ENCODE data around the gene SORBS2. TPM values are rescaled to one million over a fixed set of nuclear protein-coding genes. Genes with fewer than 3 reads are reported as not detected.
A peak's percentile ranks its signal among the peaks of the same experiment; 100 is the strongest.

Gene SORBS2
- total RNA-seq, 4 donors from 2014 or later: 33.4 to 286 (median 47.6) TPM

DNA sequence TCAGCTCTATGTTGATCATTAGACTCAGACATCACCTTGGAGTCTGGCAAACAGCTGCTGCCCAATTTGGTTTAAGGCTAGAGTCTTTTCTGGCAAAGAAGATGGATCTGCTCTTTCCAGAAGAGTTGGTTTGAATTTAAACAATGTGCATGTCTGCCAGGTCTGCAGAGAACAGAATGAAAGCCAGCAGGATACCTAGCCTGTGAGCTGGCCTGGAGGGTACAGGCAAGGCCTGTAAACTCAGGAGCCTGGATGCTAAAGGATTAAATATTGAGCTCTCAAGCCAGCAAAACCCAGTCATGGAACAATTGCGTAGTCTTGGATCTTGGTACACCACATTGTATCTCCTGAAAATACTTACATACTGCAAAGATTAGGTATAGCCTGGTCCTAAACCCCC is 261.1 kb downstream of the SORBS2 start:
- Histone ChIP-seq H3K4me1 (peaks cover 0 to 20% (median 5%) of the 10 kb centered on the region in 3 donors), H3K9me3 (no peaks in the 10 kb centered on the region), H3K27ac (no peak overlapping the region), H3K36me3 (no peaks in the 10 kb centered on the region), H3K27me3 (no peaks in the 10 kb centered on the region), H3K4me3 (no peak overlapping the region)
- 50 to 91% methylated on average over 1 of the region's 1 CpG for WGBS, 2 donors
- TF ChIP-seq, protein P1, sequence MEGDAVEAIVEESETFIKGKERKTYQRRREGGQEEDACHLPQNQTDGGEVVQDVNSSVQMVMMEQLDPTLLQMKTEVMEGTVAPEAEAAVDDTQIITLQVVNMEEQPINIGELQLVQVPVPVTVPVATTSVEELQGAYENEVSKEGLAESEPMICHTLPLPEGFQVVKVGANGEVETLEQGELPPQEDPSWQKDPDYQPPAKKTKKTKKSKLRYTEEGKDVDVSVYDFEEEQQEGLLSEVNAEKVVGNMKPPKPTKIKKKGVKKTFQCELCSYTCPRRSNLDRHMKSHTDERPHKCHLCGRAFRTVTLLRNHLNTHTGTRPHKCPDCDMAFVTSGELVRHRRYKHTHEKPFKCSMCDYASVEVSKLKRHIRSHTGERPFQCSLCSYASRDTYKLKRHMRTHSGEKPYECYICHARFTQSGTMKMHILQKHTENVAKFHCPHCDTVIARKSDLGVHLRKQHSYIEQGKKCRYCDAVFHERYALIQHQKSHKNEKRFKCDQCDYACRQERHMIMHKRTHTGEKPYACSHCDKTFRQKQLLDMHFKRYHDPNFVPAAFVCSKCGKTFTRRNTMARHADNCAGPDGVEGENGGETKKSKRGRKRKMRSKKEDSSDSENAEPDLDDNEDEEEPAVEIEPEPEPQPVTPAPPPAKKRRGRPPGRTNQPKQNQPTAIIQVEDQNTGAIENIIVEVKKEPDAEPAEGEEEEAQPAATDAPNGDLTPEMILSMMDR (IDR thresholded peaks at IDR 0.05): no peak
- no peak for TF ChIP-seq POLR2A (IDR thresholded peaks at IDR 0.05)
- intact Hi-C loops (cut with DNase I): no loop called here
- DNase-seq: no peak

DNA sequence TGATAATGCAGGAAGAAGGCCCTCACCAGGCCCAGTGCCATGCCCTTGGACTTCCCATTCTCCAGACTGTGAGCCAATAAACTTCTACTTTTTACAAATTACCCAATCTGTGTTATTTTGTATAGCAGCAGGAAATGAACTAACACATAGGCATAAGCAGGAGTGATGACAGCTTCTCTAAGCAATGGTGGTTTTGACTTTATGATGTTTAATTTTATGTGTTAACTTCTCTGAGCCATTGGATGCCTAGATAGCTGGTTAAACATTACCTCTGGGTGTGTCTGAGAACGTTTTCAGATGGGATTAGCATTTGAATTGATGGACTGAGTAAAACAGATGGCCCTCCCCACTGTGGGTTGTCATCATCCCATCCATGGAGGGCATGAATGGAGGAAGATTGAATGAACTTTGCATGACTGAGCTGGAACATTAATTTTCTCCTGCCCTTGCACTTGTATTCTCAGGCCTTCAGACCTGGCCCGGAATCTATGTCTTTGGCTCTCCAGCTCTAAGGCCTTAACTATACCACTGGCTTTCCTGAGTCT is 262.8 kb downstream of the SORBS2 start:
- Histone ChIP-seq H3K27me3 (no peaks in the 10 kb centered on the region), H3K9me3 (no peaks in the 10 kb centered on the region), H3K4me1 (peaks cover 0 to 14% (median 5%) of the 10 kb centered on the region in 3 donors), H3K27ac (no peak overlapping the region), H3K36me3 (no peaks in the 10 kb centered on the region), H3K4me3 (no peak overlapping the region)
- intact Hi-C loops (cut with DNase I): no loop called here
- WGBS, 2 donors: 47 to 58% methylated on average over 2 of the region's 2 CpGs
- TF ChIP-seq POLR2A (IDR thresholded peaks at IDR 0.05): no peak
- TF ChIP-seq, protein P1 (IDR thresholded peaks at IDR 0.05): no peak
- DNase-seq: no peak

DNA sequence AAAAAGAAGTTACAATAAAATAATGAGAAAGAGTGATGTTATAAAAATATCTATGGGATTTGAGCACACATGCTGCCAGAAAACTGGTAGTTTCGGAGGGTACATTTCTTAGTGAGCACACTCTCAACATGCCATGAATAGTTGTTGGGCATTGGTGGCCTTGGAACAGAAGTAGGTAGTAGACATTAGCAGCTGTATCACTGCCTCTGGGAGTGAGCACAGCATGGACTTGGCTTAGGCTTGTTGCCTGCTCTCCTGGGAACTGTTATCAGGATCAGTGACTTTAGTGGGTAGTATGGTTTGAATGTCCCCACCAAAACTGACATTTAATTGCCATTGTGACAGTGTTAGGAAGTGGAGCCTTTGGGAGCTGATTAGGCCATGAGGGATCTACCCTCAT is 263.4 kb downstream of the SORBS2 start:
- Histone ChIP-seq H3K27me3 (no peaks in the 10 kb centered on the region), H3K4me1 (peaks cover 0 to 13% (median 1%) of the 10 kb centered on the region in 3 donors), H3K4me3 (no peak overlapping the region), H3K36me3 (no peaks in the 10 kb centered on the region), H3K9me3 (no peaks in the 10 kb centered on the region), H3K27ac (no peak overlapping the region)
- no peak for DNase-seq
- 89 to 91% methylated on average over 1 of the region's 1 CpG for WGBS, 2 donors
- TF ChIP-seq, protein P1 (IDR thresholded peaks at IDR 0.05): no peak
- TF ChIP-seq POLR2A (IDR thresholded peaks at IDR 0.05): no peak
- intact Hi-C loops (cut with DNase I): no loop called here

DNA sequence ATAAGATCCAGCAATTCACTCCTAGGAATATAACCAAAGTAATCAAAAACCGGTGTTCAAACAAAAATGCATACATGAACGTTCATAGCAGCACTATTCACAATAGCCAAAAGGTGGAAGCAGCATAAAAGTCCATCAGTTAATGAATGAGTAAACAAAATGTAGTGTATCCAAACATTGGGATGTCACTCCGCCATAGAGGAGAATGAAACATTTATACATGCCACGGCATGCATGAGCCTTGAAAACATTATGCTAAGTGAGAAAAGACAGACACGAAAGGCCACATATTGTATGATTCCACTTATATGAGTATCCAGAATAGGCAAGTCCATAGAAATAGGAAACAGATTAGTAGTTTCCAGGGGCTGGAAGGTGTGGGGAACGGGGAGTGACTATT is 265.7 kb downstream of the SORBS2 start:
- WGBS, 2 donors: 64 to 69% methylated on average over 6 of the region's 6 CpGs
- H3K4me3 ChIP-seq: no peak overlapping the region
- DNase-seq: no peak
- no peaks in the 10 kb centered on the region for H3K9me3 ChIP-seq
- intact Hi-C loops (cut with DNase I): no loop called here
- no peaks in the 10 kb centered on the region for H3K27me3 ChIP-seq
- no peaks in the 10 kb centered on the region for H3K36me3 ChIP-seq
- no peak overlapping the region for H3K27ac ChIP-seq
- peaks cover 3 to 15% (median 15%) of the 10 kb centered on the region in 3 donors for H3K4me1 ChIP-seq
- TF ChIP-seq POLR2A (IDR thresholded peaks at IDR 0.05): no peak
- TF ChIP-seq, protein P1 (IDR thresholded peaks at IDR 0.05): no peak

DNA sequence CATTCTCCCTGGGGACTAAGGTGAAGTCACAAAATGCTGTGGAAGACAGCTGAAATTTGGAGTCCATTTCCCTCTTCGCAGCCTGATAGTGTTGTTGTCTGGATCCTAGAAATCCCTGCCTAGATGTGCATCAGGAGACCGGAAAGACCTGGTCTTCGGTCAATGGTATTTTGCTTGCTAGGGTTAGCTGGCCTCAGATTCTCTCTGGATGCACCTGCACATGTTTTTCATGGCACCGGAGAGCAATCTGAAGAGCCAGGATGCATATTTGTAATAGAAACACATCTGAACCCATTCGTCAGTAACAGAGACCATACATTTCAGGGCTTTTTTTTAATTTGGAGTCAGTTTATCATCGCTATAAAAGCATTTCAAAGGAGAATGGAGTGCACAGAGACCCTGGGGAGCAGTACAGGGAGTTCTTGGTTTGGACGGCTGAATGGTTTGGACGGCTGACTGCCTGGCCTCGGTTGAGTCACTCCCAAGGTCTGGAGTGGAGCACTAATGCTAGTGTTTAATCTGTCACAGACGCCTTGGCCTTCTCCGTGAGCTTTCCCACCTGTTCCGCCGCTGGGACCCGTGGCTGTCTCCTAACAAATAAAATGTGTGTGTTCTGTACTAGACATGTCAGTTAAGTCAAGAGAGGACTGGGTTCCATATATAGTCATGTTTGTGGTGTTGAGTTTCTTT is 269.2 kb downstream of the SORBS2 start:
- H3K27me3 ChIP-seq: peaks cover 0 to under 1% (median 0%) of the 10 kb centered on the region in 4 donors
- no peak overlapping the region for H3K4me3 ChIP-seq
- peak overlapping the region in 3 of 4 donors; percentile 75 to 85 (median 79) for H3K27ac ChIP-seq
- 59 to 75% methylated on average over 13 to 14 of the region's 14 CpGs for WGBS, 2 donors
- no peaks in the 10 kb centered on the region for H3K9me3 ChIP-seq
- H3K36me3 ChIP-seq: no peaks in the 10 kb centered on the region
- peaks cover 10 to 32% (median 27%) of the 10 kb centered on the region in 3 donors for H3K4me1 ChIP-seq
- intact Hi-C loops (cut with DNase I): no loop called here
- no peak for DNase-seq
- no peak for TF ChIP-seq POLR2A (IDR thresholded peaks at IDR 0.05)
